G401 (cell line): ENCODE results near the gene COL17A1. TPM values are rescaled to one million over a fixed set of nuclear protein-coding genes. Genes with fewer than 3 reads are reported as not detected.

ENCODE experiments used
- DNase-seq: peaks from one replicate; pipeline ENCODE4 v3.0.0-alpha.2; 2015; ENCODE audit warnings: low spot score
- in situ Hi-C: cut with HindIII; loops from 2 replicates; pipeline ENCODE4 v1.10.0; 2016; ENCODE audit warnings: low sequenced_read_pairs, mixed read lengths
- total RNA-seq: library from RNA; depleted of rRNA; stranded (reverse); fragments of >200 nt; shearing (Covaris generic); gene quantifications from 2 replicates; pipeline ENCODE4 v1.2.3, GENCODE V29; 2014

The COL17A1 gene
- total RNA-seq, 1 experiment from 2014 or later = 0.03 TPM

DNA sequence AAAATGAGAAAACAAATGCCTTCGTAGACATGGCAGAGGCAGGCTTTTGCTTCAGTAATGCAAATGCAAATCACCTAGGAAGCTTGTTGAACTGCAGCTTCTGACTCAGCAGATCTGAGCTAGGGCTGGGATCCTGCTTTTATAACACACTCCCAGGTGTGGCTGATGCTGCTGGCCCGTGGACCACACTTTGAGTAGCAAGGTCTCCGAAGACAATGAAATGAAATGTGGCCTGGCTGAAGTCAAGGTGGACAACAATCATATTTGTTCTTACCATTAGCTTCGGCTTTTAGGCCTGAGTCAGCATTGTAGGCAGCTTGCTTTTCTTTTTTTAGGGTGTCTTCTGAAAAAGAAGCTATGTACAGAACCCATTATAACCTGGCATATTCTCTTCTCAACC is 26.3 kb downstream of the COL17A1 start:
- in situ Hi-C loops = no loop called here
- DNase-seq = no peak

- in situ Hi-C loops = no loop called here
These were observed 28.0 kb downstream of the COL17A1 start for GRCh38 chr10:104057717-104058116.

GRCh38 chr10:104056619-104057273 is 28.9 kb downstream of the COL17A1 start:
- in situ Hi-C loops = no loop called here
- DNase-seq = no peak

More at GRCh38 chr10:104057717-104058116, 28.0 kb downstream of the COL17A1 start:
- no peak for DNase-seq

DNA sequence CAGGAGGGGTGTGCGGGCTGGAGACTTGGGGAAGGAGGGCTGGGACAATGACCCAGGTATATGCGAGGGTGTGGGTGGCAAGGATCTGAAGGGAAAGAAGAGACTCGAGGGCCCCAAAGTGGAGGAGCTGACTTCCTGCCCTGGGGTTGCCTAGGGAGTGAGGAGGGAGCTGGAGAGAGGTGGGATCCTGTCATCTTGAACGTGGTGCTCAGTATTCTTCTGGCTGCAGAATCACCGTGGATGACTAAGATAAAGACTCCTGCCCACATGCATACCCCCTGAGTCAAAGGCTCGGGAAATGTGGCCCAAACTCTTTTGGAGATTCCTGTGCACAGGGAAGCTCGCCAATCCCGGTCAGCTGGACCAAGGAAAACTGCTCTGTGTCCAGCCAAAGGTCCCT is 31.2 kb downstream of the COL17A1 start:
- no peak for DNase-seq
- in situ Hi-C loops = no loop called here

GRCh38 chr10:104053201-104053600 is 32.5 kb downstream of the COL17A1 start:
- no peak for DNase-seq
- in situ Hi-C loops = no loop called here

DNA sequence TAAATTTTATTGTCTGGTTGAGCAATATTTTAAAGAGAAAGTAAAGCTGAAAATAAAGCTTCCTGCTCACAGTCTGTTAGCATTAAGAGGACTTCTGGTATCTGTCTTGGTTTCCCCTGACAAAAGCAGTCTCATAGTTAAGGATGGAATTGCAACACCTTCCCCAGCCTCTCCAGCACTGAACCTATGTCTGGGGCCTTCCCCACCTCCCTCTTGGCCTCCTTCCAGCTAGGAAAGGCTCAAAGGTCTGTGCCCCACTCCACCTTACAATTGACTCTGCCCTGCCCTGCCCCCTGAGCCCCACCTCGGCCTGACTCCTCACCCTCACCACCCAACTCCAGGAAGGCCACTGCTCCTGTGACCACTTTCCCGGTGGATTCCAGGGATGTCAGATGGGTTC is 33.2 kb downstream of the COL17A1 start:
- in situ Hi-C loops = no loop called here
- DNase-seq = no peak

GRCh38 chr10:104049504-104050250 is 36.0 kb downstream of the COL17A1 start:
- DNase-seq = no peak
- in situ Hi-C loops = no loop called here

DNA sequence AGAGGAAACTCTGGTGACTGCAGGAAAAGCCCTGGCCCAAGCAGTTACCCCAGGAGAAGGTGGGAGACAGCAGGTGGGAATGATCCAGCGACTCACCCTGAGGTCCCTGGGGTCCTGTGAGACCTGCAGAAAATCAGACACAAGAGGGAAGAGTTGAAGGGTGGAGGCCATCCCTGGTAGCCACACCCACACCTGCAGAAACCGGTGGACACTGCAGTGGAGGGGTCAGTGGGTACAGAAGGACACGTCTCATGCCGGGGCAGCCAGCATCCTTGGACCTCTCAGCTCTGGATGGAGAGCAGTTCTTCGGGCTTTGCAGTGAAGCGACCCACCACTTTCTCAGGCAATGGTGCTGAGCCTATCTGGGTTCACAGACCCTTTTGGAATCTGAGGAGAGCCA is 39.0 kb downstream of the COL17A1 start:
- in situ Hi-C loops = no loop called here
- DNase-seq = no peak

DNA sequence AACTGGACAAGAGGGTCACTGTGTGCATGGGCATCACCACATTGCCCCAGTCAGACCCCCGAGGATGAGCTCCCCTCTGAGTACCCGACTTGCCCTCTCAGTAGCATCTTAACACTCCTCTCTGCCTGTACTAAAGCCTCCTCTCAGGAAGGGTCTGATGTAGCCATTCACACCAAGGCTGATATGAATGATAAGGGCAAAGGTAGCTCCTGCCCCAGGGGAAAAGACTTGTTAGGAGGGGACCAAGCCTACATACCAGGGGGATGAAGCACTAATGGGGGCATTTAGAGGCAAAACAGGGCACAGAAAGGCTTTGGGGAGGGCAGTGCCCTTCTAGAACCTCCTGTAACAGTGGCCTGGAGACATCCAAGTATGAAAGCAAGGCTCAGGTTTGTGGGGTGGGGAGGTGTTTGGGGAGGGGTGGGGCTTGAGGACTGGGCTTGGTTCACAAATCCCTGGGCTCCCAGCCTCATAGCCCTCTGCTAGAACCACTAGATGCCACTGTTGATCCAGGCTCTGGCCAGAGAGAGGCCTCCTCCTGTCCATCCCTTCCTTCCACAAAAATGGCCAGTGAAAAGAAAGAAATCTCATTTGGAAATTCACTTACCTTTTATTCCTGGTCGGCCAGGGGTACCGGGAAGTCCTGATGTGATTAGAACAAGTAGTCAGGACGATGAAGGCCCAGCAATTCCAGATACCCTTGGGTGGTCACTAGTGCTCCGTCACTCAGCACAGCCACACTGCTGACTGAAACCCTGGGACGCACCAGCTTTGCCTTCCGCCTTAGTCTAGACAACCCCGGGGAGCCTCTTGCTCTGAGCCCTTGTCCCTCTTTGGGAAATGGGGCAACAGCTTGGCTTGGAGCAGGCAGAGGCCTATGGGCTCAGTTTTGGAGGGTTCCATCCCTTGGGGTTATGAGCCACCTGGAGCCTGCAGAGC is 40.3 kb downstream of the COL17A1 start:
- peak; percentile 43 for DNase-seq
- in situ Hi-C loops = no loop called here

DNA sequence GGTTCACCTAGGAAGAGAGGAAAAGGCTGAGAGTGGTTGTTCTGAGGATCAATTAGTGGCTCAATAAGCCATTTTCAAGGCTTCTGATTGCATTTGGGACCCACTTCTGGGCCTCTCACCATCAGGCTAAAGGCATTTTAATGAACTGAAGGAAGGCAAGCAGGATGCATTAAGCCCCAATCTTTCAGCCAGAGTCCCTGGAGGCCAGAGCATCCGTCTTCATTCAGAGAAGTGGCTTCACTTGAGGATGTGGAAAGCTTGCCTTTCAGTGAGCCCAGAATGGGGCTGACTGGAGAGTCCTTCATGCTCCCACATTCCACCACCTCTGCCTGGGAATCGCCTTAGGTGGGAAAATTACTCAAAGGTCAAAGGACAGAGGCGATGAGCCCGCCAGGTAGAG is 41.8 kb downstream of the COL17A1 start:
- in situ Hi-C loops = no loop called here
- DNase-seq = no peak

- in situ Hi-C loops = no loop called here
- no peak for DNase-seq
These were observed 42.4 kb downstream of the COL17A1 start for GRCh38 chr10:104043185-104043830.

DNA sequence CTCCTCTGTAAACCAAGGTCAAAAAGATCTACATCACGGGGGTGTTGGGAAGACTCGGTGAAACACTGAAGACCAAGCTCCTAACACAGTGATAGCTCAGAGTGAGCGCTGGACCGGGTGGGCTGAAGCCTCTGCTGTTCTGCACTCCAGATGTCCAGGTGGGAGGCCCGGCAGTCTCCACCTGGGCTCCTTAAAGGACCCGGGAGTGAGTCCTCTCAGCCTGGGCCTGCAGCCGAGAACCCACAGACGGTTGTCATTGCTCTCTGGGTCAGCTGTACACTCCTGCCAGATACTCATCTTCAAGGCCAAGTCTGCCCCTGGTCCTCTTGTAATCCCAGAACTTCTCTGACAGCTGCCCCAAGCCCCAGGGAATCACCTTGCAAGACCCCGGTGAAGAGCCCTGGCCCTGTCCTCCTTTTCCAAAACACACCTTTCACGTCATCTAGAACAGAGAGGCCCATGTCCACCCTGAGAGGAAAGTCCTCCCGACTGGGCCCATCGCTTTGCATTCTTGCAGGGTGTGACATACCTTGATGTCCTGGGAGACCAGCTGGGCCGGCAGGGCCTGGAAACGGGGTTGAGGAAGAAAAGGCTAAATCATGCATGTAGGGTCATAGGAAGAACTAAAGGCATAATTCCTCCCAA is 43.7 kb downstream of the COL17A1 start:
- DNase-seq = no peak
- in situ Hi-C loops = no loop called here

DNA sequence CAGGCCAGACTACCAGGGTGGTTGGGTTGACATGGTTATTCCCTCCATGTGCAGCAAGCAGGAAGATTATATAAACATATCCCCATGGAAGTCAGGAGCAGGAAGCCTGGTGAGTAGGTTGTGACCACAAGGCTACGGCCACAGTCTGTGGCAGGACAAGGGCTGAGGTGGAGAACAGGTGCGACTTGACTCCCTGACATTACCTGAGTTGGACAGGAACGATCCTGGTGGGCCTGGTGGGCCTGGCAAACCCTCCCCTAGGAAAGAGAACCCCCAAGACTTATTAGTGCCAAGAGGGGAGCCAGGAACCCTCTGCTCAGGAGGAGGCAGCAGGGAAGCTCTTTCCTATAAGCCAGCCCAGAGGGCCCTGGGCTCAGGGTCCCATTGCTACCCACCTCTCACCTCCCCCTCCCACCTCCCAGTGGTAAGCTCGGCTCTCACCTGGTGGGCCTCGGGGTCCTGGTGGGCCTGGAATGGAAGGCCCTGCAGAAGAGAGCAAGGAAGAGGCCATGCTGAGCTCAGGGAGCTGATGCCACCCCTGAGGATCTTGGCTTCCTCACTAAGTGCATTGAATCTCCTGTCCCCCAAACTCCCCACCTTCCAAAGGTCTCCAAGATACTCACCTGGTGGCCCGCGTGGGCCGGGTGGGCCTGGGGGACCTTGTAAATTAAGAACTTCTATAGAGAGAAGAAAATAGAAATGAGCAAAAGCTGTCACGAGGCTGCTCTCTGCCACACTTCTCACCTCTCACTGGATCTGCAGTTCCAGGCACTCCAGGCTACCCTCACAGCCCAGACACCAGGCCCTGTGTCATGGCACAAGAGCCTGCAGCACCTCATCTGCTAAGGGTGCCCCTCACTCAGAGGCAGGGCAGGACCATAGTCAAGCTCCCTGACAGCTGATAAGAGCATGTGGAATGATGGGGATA is 44.6 kb downstream of the COL17A1 start:
- in situ Hi-C loops = no loop called here

DNA sequence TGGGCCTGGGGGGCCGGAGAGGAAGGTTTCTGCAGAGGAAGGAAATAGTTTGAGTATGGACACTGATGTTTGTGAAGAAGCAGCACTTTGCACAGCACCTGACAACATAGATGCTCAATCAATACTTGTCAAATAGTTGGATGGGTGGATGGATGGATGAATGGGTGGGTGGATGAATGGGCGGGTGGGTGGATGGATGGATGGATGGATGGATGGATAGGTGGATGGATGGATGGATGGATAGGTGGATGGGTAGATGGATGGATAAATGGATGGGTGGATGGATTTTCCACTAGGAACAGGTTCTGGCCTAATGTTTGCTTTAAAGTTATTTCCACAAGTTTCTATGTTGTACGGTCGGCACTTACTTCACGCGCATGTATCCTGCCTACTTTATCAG is 45.3 kb downstream of the COL17A1 start:
- no peak for DNase-seq
- in situ Hi-C loops = no loop called here

More for the DNA sequence above, 44.6 kb downstream of the COL17A1 start:
- DNase-seq = no peak

- in situ Hi-C loops = no loop called here
- no peak for DNase-seq
These were observed 46.5 kb downstream of the COL17A1 start for GRCh38 chr10:104038958-104039752.

DNA sequence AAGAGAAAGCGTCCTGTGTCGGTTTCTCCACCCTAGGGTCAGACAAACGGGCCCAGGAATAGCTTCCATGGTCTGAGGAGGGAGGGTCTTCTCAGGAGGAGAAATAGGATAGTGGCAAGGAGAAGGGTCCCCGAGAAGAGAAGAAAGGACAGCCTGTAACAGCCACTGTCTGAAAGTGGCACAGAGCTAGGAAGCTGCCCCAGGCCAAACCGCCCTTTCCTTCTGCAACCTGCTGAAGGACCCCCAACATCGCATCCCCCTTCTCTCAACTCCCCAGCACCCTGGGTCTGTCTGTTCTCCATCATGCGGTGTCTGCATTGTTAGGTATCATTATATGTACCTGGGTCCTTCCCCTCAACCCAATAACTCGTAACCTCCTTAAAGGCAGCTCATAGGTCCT is 47.1 kb downstream of the COL17A1 start:
- DNase-seq = no peak
- in situ Hi-C loops = no loop called here

DNA sequence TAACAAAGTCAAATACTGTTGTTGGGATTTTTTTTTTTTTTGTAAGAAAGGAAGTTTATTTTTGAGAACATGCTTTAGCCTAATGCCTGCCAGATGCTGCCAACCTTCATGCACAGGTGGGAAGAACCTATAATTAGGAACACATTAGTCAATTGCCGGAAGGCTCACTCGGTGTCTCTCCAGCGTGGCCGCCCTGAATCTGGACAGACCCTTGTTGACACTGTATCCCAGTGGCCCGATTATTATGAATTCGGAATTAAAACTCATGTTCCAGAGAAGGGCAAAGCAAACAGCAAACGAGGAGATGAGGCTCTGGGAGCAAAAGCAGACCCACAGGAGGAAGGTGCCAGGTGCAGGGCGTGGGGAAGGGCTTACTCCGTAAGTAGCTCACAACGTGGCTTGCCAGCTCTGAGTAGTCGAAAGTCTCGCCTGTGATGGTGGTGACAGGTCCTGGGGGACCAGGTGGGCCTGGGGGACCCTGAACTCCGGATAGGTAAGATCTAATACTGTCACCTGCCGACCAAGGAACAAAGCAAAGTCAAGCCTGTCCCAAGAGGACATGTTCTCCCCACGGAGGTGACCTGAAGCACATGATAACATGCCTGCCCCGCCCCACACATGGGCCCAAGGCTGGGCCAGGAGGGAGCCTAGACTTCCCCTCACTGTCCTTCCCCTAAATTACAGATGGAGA is 48.3 kb downstream of the COL17A1 start:
- no peak for DNase-seq
- in situ Hi-C loops = no loop called here
